Breast epithelium (tissue), 3 donors: Measurements from ENCODE around the gene THADA.

Experiments used
- POLR2AphosphoS5 ChIP-seq, 3 donors: sonication (generic); formaldehyde crosslinking; IDR thresholded peaks; one replicate each; pipeline ENCODE4 v1.6.1; 2017; ENCODE audit warnings: antibody characterized with exemption in 3 of 3
- TF ChIP-seq, protein P1 (sequence below), 3 donors: fragments of 450-650 bp; IDR thresholded peaks; one replicate each; pipeline ENCODE4 v1.5.1; 2016 to 2017; ENCODE audit warnings: antibody characterized with exemption in 3 of 3, mild to moderate bottlenecking in 3 of 3, moderate library complexity in 3 of 3

DNA sequence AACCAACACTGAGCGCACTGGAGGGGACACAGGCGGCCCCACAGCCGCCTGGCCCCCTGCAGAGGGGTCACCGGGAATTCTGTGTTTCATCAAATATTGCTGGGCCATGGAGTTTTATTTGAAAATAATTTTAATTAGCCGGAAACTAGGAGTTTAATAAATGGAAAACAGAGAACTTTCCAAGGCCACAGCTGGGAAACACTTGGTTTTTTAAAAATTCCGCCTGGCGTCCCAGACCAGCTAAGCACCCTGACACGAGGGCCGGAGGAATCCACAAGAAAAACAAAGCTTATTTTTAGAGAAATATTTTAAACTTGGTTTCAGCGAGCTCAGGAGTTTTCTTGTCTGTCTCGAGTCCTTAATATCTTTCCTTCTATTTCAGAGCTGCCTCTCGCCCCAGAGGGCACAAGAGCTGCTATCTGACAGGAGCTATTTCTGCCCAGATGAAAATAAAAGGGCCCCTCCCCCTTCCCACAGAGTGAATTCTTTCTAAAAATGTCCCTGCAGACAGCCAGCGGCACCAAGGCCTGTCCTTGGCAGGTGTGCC, 377.6 kb downstream of the THADA start:
- TF ChIP-seq, protein P1, sequence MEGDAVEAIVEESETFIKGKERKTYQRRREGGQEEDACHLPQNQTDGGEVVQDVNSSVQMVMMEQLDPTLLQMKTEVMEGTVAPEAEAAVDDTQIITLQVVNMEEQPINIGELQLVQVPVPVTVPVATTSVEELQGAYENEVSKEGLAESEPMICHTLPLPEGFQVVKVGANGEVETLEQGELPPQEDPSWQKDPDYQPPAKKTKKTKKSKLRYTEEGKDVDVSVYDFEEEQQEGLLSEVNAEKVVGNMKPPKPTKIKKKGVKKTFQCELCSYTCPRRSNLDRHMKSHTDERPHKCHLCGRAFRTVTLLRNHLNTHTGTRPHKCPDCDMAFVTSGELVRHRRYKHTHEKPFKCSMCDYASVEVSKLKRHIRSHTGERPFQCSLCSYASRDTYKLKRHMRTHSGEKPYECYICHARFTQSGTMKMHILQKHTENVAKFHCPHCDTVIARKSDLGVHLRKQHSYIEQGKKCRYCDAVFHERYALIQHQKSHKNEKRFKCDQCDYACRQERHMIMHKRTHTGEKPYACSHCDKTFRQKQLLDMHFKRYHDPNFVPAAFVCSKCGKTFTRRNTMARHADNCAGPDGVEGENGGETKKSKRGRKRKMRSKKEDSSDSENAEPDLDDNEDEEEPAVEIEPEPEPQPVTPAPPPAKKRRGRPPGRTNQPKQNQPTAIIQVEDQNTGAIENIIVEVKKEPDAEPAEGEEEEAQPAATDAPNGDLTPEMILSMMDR (IDR thresholded peaks at IDR 0.05): peak in 1 of 3 donors; percentile 21
- TF ChIP-seq POLR2AphosphoS5 (IDR thresholded peaks at IDR 0.05): no peak
